RWPE2 (cell line): ENCODE results near the gene SLC35C1.

Experiments used
- ATAC-seq: fragments of 200-7000 bp; cut with Tn5 transposase; 3 replicates; pipeline ENCODE4 v1.9.1; 2021; ENCODE audit warnings: low read depth
- DNase-seq: peaks from one replicate; pipeline ENCODE4 v3.0.0-alpha.2; 2020; ENCODE audit warnings: low spot score
- H3K27ac ChIP-seq: fragments of 450-650 bp; 2 replicates; pipeline ENCODE4 v1.5.1; 2017; ENCODE audit warnings: mild to moderate bottlenecking; ENCODE audit not compliant: poor library complexity, severe bottlenecking
- H3K27me3 ChIP-seq: fragments of 250-450 bp; sonication (Bioruptor Pico); 2 replicates; pipeline ENCODE4 v1.5.1; 2021; ENCODE audit warnings: mild to moderate bottlenecking, moderate library complexity; ENCODE audit not compliant: insufficient read depth, poor library complexity, severe bottlenecking
- H3K36me3 ChIP-seq: fragments of 250-450 bp; sonication (Bioruptor Pico); 2 replicates; pipeline ENCODE4 v1.5.1; 2020; ENCODE audit warnings: low read depth, mild to moderate bottlenecking, moderate library complexity
- H3K4me1 ChIP-seq: fragments of 250-450 bp; sonication (Bioruptor Pico); 2 replicates; pipeline ENCODE4 v1.5.1; 2021; ENCODE audit warnings: mild to moderate bottlenecking, moderate library complexity; ENCODE audit not compliant: insufficient read depth, poor library complexity, severe bottlenecking
- H3K4me3 ChIP-seq: fragments of 250-450 bp; sonication (Bioruptor Pico); 2 replicates; pipeline ENCODE4 v1.5.1; 2021; ENCODE audit warnings: mild to moderate bottlenecking, moderate library complexity; ENCODE audit not compliant: severe bottlenecking
- H3K9me3 ChIP-seq: fragments of 250-450 bp; sonication (Bioruptor Pico); 2 replicates; pipeline ENCODE4 v1.5.1; 2021; ENCODE audit warnings: mild to moderate bottlenecking, moderate library complexity; ENCODE audit not compliant: severe bottlenecking
- CTCF ChIP-seq: fragments of 450-650 bp; IDR thresholded peaks from one replicate; pipeline ENCODE4 v1.5.1; 2017; ENCODE audit warnings: mild to moderate bottlenecking, moderate library complexity; ENCODE audit not compliant: poor library complexity, severe bottlenecking

SLC35C1 gene

GRCh38 chr11:45765107-45765668, 39.8 kb upstream of the SLC35C1 start:
- Histone ChIP-seq H3K27me3 (no peaks in the 10 kb centered on the region), H3K4me3 (no peak overlapping the region), H3K9me3 (no peaks in the 10 kb centered on the region), H3K36me3 (no peaks in the 10 kb centered on the region), H3K27ac (no peak overlapping the region), H3K4me1 (no peaks in the 10 kb centered on the region)
- no peak for ATAC-seq
- no peak for DNase-seq
- no peak for TF ChIP-seq CTCF

- ATAC-seq: no peak
- Histone ChIP-seq H3K4me3 (no peak overlapping the region), H3K27ac (no peak overlapping the region), H3K27me3 (no peaks in the 10 kb centered on the region), H3K4me1 (no peaks in the 10 kb centered on the region), H3K36me3 (no peaks in the 10 kb centered on the region), H3K9me3 (no peaks in the 10 kb centered on the region)
- no peak for DNase-seq
- TF ChIP-seq CTCF: no peak
Observed at GRCh38 chr11:45765836-45766235, 39.1 kb upstream of the SLC35C1 start.

GRCh38 chr11:45766469-45766868, 38.5 kb upstream of the SLC35C1 start:
- DNase-seq: no peak
- TF ChIP-seq CTCF: no peak
- no peaks in the 10 kb centered on the region for H3K4me1 ChIP-seq
- H3K27me3 ChIP-seq: no peaks in the 10 kb centered on the region
- H3K27ac ChIP-seq: no peak overlapping the region
- no peak overlapping the region for H3K4me3 ChIP-seq
- no peaks in the 10 kb centered on the region for H3K36me3 ChIP-seq
- no peaks in the 10 kb centered on the region for H3K9me3 ChIP-seq
- ATAC-seq: no peak

GRCh38 chr11:45768486-45768885, 36.5 kb upstream of the SLC35C1 start:
- no peaks in the 10 kb centered on the region for H3K9me3 ChIP-seq
- H3K27me3 ChIP-seq: no peaks in the 10 kb centered on the region
- no peaks in the 10 kb centered on the region for H3K36me3 ChIP-seq
- no peak for TF ChIP-seq CTCF
- no peak overlapping the region for H3K27ac ChIP-seq
- no peaks in the 10 kb centered on the region for H3K4me1 ChIP-seq
- ATAC-seq: no peak
- no peak for DNase-seq
- H3K4me3 ChIP-seq: no peak overlapping the region

- ATAC-seq (no peak), DNase-seq (no peak)
- Histone ChIP-seq H3K4me1 (no peaks in the 10 kb centered on the region), H3K36me3 (no peaks in the 10 kb centered on the region), H3K4me3 (no peak overlapping the region), H3K27me3 (no peaks in the 10 kb centered on the region), H3K9me3 (no peaks in the 10 kb centered on the region), H3K27ac (no peak overlapping the region)
- no peak for TF ChIP-seq CTCF
Observed at GRCh38 chr11:45769960-45770359, 35.0 kb upstream of the SLC35C1 start.
